ENCODE measurements around the gene TAF15. TPM values are rescaled to one million over a fixed set of nuclear protein-coding genes. Genes with fewer than 3 reads are reported as not detected.

TAF15 gene
- total and polyA plus RNA-seq, 11 donors: 30.1 to 151 (median 116) TPM

DNA sequence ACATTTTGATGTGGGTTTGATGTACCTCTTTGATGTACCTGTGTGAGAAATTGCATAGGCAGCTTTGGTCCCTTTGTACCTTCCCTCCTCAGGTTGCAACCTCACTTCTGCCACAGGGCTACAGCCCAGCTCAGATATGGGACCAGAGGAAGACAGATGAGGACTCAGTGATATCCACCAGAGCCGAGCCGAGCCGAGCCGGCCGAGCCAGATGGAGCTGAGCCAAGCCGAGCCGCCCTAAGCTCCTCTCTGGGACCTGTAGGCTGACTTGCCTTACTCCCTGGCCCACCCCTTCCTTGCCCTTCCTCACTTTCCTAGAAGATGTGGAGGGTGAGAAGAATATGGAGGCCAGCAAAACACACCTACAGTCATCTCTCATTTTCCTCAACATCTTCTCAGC is 55.6 kb downstream of the TAF15 start:
- intact Hi-C loops (cut with DNase I): no loop called here
- H3K27me3 ChIP-seq: no peaks in the 10 kb centered on the region
- DNase-seq (no peak), ATAC-seq (no peak)
- no peak overlapping the region for H3K4me3 ChIP-seq
- H3K36me3 ChIP-seq: no peaks in the 10 kb centered on the region
- H3K4me1 ChIP-seq: peaks cover 0 to 12% (median 1%) of the 10 kb centered on the region in 12 donors
- H3K27ac ChIP-seq: no peak overlapping the region
- TF ChIP-seq, protein P1, sequence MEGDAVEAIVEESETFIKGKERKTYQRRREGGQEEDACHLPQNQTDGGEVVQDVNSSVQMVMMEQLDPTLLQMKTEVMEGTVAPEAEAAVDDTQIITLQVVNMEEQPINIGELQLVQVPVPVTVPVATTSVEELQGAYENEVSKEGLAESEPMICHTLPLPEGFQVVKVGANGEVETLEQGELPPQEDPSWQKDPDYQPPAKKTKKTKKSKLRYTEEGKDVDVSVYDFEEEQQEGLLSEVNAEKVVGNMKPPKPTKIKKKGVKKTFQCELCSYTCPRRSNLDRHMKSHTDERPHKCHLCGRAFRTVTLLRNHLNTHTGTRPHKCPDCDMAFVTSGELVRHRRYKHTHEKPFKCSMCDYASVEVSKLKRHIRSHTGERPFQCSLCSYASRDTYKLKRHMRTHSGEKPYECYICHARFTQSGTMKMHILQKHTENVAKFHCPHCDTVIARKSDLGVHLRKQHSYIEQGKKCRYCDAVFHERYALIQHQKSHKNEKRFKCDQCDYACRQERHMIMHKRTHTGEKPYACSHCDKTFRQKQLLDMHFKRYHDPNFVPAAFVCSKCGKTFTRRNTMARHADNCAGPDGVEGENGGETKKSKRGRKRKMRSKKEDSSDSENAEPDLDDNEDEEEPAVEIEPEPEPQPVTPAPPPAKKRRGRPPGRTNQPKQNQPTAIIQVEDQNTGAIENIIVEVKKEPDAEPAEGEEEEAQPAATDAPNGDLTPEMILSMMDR (IDR thresholded peaks at IDR 0.05): no peak
- no peak for TF ChIP-seq POLR2A (IDR thresholded peaks at IDR 0.05)
- WGBS, 4 donors: 58 to 87% (median 81%) methylated on average over 7 of the region's 7 CpGs
- H3K9me3 ChIP-seq: no peaks in the 10 kb centered on the region

DNA sequence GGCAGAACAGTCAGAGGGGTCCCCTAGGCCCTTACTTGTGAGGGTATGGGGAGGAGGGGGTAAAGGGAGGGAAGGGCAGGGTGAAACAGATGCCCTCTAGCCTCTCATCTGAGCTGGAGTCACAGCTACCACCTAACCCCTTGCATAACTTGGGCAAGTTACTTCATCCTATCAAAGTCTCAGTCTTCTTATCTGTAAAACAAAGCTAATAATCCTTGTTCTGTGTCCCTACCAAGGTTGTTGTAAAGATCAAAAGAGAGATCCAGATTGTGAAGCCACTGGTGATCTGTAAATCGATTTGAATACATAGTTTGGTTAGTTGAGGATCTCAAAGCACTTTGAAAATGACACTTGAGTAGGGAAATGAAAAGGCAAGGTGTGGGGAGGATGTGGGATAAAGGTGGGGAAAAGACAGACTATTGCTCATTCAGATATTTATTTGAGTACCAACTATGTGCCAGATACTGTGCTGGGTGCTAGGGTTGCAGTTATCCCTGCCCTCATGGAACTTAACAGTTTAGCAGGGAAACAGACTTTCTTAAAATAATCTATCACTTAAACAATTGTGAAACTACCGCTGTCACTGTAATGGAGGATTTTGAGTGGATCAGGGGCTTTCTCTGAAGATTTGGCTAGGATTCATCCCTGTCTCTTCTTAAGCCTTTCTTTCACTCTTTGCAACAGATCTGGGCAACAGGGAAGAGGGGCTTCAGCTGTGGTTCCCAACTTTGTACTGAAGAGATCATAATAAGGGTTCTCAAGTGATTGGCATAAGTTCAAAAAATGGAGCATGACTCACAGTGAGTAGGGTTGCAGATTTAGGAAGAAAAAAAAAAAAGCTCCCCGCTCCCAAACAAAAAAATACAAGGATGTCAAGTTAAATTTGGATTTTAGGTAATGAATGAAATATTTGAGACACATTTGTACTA is 56.4 kb downstream of the TAF15 start:
- DNase-seq (no peak), ATAC-seq (no peak)
- intact Hi-C loops (cut with DNase I): no loop called here
- Histone ChIP-seq H3K27me3 (no peaks in the 10 kb centered on the region), H3K36me3 (no peaks in the 10 kb centered on the region), H3K9me3 (no peaks in the 10 kb centered on the region), H3K27ac (no peak overlapping the region), H3K4me3 (no peak overlapping the region), H3K4me1 (peaks cover 0 to 12% (median 1%) of the 10 kb centered on the region in 12 donors)
- WGBS, 4 donors: 79 to 84% (median 82%) methylated on average over 3 of the region's 3 CpGs
- no peak for TF ChIP-seq POLR2A (IDR thresholded peaks at IDR 0.05)
- TF ChIP-seq, protein P1 (IDR thresholded peaks at IDR 0.05): no peak

DNA sequence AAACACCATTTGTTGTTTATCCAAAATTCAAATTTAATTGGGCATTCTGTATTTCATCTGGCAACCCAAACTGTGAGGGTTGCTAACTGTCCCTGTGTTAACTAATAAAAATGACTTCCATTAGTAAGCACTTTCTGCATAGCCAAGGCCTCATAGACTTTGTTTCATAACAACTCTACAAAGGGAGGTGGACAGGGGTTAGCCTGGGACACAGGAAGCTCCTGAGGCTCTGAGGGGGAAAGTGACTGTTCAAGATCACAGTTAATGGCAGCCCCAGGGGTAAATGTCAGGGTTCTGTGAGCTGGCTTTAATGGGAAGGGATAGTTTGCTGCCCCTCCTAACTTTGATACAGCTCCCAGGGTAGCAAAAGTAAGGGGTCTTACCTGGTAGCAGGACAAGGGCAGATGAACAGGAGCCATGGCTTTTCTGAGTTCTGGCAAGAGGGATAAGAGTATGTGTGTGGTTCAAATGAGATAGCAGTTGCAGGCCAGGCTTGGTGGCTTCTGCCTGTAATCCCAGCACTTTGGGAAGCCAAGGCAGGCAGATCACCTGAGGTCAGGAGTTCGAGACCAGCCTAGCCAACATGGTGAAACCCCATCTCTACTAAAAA is 57.2 kb downstream of the TAF15 start:
- Histone ChIP-seq H3K9me3 (no peaks in the 10 kb centered on the region), H3K4me3 (no peak overlapping the region), H3K36me3 (no peaks in the 10 kb centered on the region), H3K27me3 (no peaks in the 10 kb centered on the region), H3K4me1 (peaks cover 0 to 12% (median 3%) of the 10 kb centered on the region in 12 donors), H3K27ac (no peak overlapping the region)
- DNase-seq (no peak), ATAC-seq (peak in 1 of 4 donors; percentile 42)
- no peak for TF ChIP-seq POLR2A (IDR thresholded peaks at IDR 0.05)
- TF ChIP-seq, protein P1 (IDR thresholded peaks at IDR 0.05): no peak
- intact Hi-C loops (cut with DNase I): no loop called here
- 89 to 100% (median 99%) methylated on average over 1 of the region's 1 CpG for WGBS, 4 donors

DNA sequence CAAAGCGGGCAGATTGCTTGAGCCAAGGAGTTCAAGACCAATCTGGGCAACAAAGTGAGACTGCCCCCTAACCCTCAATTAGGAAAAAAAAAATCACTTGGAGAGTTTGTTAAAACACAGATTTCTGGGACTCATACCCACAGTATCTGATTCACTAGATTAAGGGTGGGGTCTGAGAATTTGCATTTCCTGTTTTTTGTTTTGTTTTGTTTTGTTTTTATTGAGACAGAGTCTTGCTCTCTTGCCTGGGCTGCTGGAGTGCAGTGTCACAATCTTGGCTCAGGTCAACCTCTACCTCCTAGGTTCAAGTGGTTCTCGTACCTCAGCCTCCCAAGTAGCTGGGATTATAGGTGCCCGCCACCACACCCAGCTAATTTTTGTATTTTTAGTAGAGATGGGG is 58.3 kb downstream of the TAF15 start:
- H3K27ac ChIP-seq: no peak overlapping the region
- TF ChIP-seq, protein P1 (IDR thresholded peaks at IDR 0.05): no peak
- TF ChIP-seq POLR2A (IDR thresholded peaks at IDR 0.05): no peak
- no peak for DNase-seq
- intact Hi-C loops (cut with DNase I): no loop called here
- no peaks in the 10 kb centered on the region for H3K9me3 ChIP-seq
- H3K36me3 ChIP-seq: no peaks in the 10 kb centered on the region
- 94 to 97% (median 95%) methylated on average over 3 of the region's 3 CpGs for WGBS, 4 donors
- H3K27me3 ChIP-seq: no peaks in the 10 kb centered on the region
- no peak for ATAC-seq
- peaks cover 0 to 12% (median 3%) of the 10 kb centered on the region in 12 donors for H3K4me1 ChIP-seq
- H3K4me3 ChIP-seq: no peak overlapping the region
